RWPE1 (cell line): Measurements from ENCODE around the gene RSPH4A.
A peak's percentile ranks its signal among the peaks of the same experiment; 100 is the strongest.

Source experiments
- CTCF ChIA-PET: fragments of 350-600 bp; sonication (Branson Sonifier 250); formaldehyde crosslinking; extraction: SDS; loops from one replicate; lab custom pipeline; 2021; lab: Yijun Ruan, JAX
- POLR2A ChIA-PET: fragments of 400-600 bp; formaldehyde crosslinking; extraction: SDS; loops from one replicate; lab custom pipeline; 2020; ENCODE audit warnings: antibody characterized with exemption; ENCODE audit not compliant: low non-redundant PET; lab: Yijun Ruan, JAX
- DNase-seq: peaks from one replicate; pipeline ENCODE4 v3.0.0; 2012; ENCODE audit warnings: low spot score
- H3K27ac ChIP-seq: fragments of 450-650 bp; 2 replicates; pipeline ENCODE4 v1.5.1; 2017
- CTCF ChIP-seq: fragments of 450-650 bp; conservative IDR thresholded peaks from 2 replicates; pipeline ENCODE4 v1.5.1; 2017; ENCODE audit warnings: low read depth, mild to moderate bottlenecking

Gene RSPH4A

GRCh38 chr6:116682334-116682712, 66.0 kb downstream of the RSPH4A start:
- peak; percentile 26 for DNase-seq
- H3K27ac ChIP-seq: peak overlapping the region; percentile 91
- POLR2A ChIA-PET: no interaction called here
- CTCF ChIA-PET: no interaction called here
- TF ChIP-seq CTCF: no peak
